ENCODE data around the gene SCFD2.

DNA sequence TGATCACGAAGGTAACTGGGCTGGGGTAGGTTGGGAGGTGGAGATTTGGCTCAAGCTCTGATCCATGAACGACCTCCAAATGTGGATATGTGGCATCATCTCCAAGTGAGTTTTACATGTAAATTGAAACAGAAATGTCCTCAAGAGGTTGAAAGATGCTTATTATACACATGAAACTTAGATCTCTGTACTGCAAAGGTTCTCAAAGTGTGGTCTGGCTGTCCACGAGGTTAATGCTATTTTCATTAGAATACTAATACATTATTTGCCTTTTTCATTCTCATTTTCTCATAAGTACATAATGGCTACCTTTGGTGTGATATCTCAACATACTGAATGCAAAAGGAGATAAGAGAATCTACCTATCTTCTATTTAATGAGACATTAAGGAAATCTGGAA lies 305.6 kb downstream of the SCFD2 start:
- TF ChIP-seq, protein P1, sequence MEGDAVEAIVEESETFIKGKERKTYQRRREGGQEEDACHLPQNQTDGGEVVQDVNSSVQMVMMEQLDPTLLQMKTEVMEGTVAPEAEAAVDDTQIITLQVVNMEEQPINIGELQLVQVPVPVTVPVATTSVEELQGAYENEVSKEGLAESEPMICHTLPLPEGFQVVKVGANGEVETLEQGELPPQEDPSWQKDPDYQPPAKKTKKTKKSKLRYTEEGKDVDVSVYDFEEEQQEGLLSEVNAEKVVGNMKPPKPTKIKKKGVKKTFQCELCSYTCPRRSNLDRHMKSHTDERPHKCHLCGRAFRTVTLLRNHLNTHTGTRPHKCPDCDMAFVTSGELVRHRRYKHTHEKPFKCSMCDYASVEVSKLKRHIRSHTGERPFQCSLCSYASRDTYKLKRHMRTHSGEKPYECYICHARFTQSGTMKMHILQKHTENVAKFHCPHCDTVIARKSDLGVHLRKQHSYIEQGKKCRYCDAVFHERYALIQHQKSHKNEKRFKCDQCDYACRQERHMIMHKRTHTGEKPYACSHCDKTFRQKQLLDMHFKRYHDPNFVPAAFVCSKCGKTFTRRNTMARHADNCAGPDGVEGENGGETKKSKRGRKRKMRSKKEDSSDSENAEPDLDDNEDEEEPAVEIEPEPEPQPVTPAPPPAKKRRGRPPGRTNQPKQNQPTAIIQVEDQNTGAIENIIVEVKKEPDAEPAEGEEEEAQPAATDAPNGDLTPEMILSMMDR (IDR thresholded peaks at IDR 0.05), result no peak
- TF ChIP-seq RCOR1 (IDR thresholded peaks at IDR 0.05; ENCODE audit: low read depth, low read length), result no peak
- TF ChIP-seq, protein P2, sequence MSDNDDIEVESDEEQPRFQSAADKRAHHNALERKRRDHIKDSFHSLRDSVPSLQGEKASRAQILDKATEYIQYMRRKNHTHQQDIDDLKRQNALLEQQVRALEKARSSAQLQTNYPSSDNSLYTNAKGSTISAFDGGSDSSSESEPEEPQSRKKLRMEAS (IDR thresholded peaks at IDR 0.05), result no peak
- TF ChIP-seq, protein P3, sequence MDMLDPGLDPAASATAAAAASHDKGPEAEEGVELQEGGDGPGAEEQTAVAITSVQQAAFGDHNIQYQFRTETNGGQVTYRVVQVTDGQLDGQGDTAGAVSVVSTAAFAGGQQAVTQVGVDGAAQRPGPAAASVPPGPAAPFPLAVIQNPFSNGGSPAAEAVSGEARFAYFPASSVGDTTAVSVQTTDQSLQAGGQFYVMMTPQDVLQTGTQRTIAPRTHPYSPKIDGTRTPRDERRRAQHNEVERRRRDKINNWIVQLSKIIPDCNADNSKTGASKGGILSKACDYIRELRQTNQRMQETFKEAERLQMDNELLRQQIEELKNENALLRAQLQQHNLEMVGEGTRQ (IDR thresholded peaks at IDR 0.05), result no peak
- TF ChIP-seq JUN (IDR thresholded peaks at IDR 0.05), result no peak
- no peak for TF ChIP-seq ESRRA (IDR thresholded peaks at IDR 0.05; ENCODE audit: borderline replicate concordance, low read length)
- no peak for TF ChIP-seq EP300 (IDR thresholded peaks at IDR 0.05)
- TF ChIP-seq, protein P4, sequence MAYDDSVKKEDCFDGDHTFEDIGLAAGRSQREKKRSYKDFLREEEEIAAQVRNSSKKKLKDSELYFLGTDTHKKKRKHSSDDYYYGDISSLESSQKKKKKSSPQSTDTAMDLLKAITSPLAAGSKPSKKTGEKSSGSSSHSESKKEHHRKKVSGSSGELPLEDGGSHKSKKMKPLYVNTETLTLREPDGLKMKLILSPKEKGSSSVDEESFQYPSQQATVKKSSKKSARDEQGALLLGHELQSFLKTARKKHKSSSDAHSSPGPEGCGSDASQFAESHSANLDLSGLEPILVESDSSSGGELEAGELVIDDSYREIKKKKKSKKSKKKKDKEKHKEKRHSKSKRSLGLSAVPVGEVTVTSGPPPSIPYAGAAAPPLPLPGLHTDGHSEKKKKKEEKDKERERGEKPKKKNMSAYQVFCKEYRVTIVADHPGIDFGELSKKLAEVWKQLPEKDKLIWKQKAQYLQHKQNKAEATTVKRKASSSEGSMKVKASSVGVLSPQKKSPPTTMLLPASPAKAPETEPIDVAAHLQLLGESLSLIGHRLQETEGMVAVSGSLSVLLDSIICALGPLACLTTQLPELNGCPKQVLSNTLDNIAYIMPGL (CRISPR knock-in tag; IDR thresholded peaks at IDR 0.05; ENCODE audit: borderline replicate concordance), result no peak
- TF ChIP-seq JUNB (IDR thresholded peaks at IDR 0.05), result no peak
- TF ChIP-seq MYC (IDR thresholded peaks at IDR 0.05; ENCODE audit: borderline replicate concordance, low read length), result no peak
